GM21390 (cell line): Measurements from ENCODE around the gene SFT2D3.

Experiments
- ATAC-seq: cut with Tn5 transposase; IDR thresholded peaks from one replicate; pipeline ENCODE4 v1.9.1; 2021; ENCODE audit not compliant: unreplicated experiment

Gene SFT2D3

GRCh38 chr2:127701193-127701650, at the start of gene SFT2D3:
Gene SFT2D3, plus strand, starts transcription at chr2:127701497. Its CDS starts 32 bp downstream, at chr2:127701529.
- peak; percentile 71 for ATAC-seq

- ATAC-seq: no peak
Observed at GRCh38 chr2:127651971-127652550, 49.2 kb upstream of the SFT2D3 start.

- ATAC-seq: no peak
Observed at GRCh38 chr2:127652786-127653357, 48.4 kb upstream of the SFT2D3 start.

GRCh38 chr2:127653421-127654083, 47.7 kb upstream of the SFT2D3 start:
- ATAC-seq: no peak

- no peak for ATAC-seq
Observed at GRCh38 chr2:127654084-127654837, 47.0 kb upstream of the SFT2D3 start.

GRCh38 chr2:127654838-127655175, 46.5 kb upstream of the SFT2D3 start:
- no peak for ATAC-seq

GRCh38 chr2:127655209-127656073, 45.9 kb upstream of the SFT2D3 start:
- ATAC-seq: no peak

GRCh38 chr2:127656569-127657231, 44.6 kb upstream of the SFT2D3 start:
- ATAC-seq: no peak

- ATAC-seq: no peak
Observed at GRCh38 chr2:127657232-127657595, 44.1 kb upstream of the SFT2D3 start.

GRCh38 chr2:127658146-127658545, 43.2 kb upstream of the SFT2D3 start:
- ATAC-seq: no peak

- ATAC-seq: no peak
Observed at GRCh38 chr2:127658641-127659407, 42.5 kb upstream of the SFT2D3 start.

GRCh38 chr2:127659408-127660290, 41.6 kb upstream of the SFT2D3 start:
- no peak for ATAC-seq

- ATAC-seq: no peak
Observed at GRCh38 chr2:127660291-127660578, 41.1 kb upstream of the SFT2D3 start.

GRCh38 chr2:127661072-127661649, 40.1 kb upstream of the SFT2D3 start:
- ATAC-seq: no peak

- ATAC-seq: no peak
Observed at GRCh38 chr2:127661949-127662510, 39.3 kb upstream of the SFT2D3 start.

GRCh38 chr2:127662937-127663565, 38.2 kb upstream of the SFT2D3 start:
- ATAC-seq: no peak

- ATAC-seq: no peak
Observed at GRCh38 chr2:127663566-127664064, 37.7 kb upstream of the SFT2D3 start.
